Skeletal muscle tissue (tissue), 4 donors: ENCODE data around the gene KNL1. TPM values are rescaled to one million over a fixed set of nuclear protein-coding genes. Genes with fewer than 3 reads are reported as not detected.
A peak's percentile ranks its signal among the peaks of the same experiment; 100 is the strongest.
"Not testable (repeated sequence)": the region's sequence is repeated elsewhere in the genome, so short reads cannot be mapped to it uniquely, and the experiment has no call there.

Experiments
- H3K27ac ChIP-seq: one replicate; pipeline ENCODE4 v1.7.0; 2013; ENCODE audit warnings: mild to moderate bottlenecking, low read depth, low read length, inconsistent platforms
- H3K27me3 ChIP-seq, 3 donors: one replicate each; pipeline ENCODE4 v1.7.0; 2013; ENCODE audit warnings: low read length in 3 of 3; ENCODE audit not compliant: control insufficient read depth in 3 of 3, insufficient read depth in 3 of 3
- H3K36me3 ChIP-seq, 3 donors: one replicate each; pipeline ENCODE4 v1.7.0; 2013; ENCODE audit warnings: low read length in 3 of 3; ENCODE audit not compliant: control insufficient read depth in 3 of 3, insufficient read depth in 3 of 3
- H3K4me1 ChIP-seq, 3 donors: one replicate each; pipeline ENCODE4 v1.7.0; 2013; ENCODE audit warnings: low read length in 3 of 3, mild to moderate bottlenecking in 3 of 3; ENCODE audit not compliant: control insufficient read depth in 3 of 3, insufficient read depth in 3 of 3
- H3K4me3 ChIP-seq, 3 donors: one replicate each; pipeline ENCODE4 v1.7.0; 2013; ENCODE audit warnings: low read length in 3 of 3
- H3K9ac ChIP-seq, 3 donors: one replicate each; pipeline ENCODE4 v1.7.0; 2013; ENCODE audit warnings: low read length in 3 of 3, mild to moderate bottlenecking in 3 of 3, moderate library complexity in 2 of 3, low read depth in 1 of 3
- H3K9me3 ChIP-seq, 3 donors: one replicate each; pipeline ENCODE4 v1.7.0; 2013; ENCODE audit warnings: low read length in 3 of 3; ENCODE audit not compliant: control insufficient read depth in 3 of 3
- total RNA-seq: library from RNA; depleted of rRNA; stranded (reverse); fragments of >200 nt; gene quantifications from one replicate; pipeline ENCODE4 v1.2.3, GENCODE V29; 2014
- donor health status: Osteomylitis.

Gene KNL1
- total RNA-seq, 1 donor from 2014 or later = 6.3 TPM

DNA sequence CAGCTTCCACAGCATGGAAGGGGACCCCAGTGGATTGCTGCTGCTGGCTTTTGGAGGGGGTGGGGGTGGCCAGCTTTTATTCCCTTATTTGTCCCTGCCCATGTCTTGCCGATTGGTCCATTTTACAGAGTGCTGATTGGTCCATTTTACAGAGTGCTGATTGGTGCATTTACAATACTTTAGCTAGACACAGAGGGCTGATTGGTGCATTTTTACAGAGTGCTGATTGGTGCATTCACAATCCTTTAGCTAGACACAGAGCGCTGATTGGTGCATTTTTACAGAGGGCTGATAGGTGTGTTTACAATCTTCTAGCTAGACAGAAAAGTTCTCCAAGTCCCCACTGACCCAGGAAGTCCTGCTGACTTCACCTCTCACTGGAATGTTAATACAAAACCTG is 12.3 kb upstream of the KNL1 start:
- H3K4me1 ChIP-seq, H3K9me3 ChIP-seq, H3K4me3 ChIP-seq, H3K36me3 ChIP-seq, H3K27ac ChIP-seq, H3K9ac ChIP-seq, H3K27me3 ChIP-seq: not testable (repeated sequence)

DNA sequence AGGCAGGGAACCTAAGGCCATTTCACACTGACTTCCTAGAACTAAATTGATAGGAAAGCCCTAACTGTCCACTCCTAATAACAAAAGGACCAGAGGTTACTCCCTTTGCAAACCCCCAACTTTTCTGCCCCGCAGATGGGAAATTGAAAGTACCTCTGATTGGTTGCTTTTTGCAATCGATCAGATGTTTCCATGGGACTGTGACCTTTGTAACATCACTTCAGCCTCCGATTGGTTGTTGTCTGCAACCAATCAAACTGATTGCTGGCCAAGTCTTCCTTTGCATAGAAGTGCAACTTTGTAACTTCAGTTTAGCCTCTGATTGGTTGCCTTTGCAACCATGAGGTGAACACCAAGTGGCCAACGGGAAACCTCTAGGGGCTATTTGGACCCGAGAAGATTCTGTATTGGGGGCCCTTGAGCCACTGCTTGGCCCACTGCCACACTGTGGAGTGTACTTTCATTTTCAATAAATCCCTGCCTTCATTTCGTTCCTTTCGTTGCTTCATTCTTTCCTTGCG is 11.3 kb upstream of the KNL1 start:
- Histone ChIP-seq H3K9me3 (no peaks in the 10 kb centered on the region), H3K4me1 (no peaks in the 10 kb centered on the region), H3K36me3 (no peaks in the 10 kb centered on the region), H3K27ac (no peak overlapping the region), H3K27me3 (peaks cover 0 to 3% (median 0%) of the 10 kb centered on the region in 3 donors), H3K4me3 (peak overlapping the region; percentile 54 to 70 (median 65)), H3K9ac (no peak overlapping the region)

DNA sequence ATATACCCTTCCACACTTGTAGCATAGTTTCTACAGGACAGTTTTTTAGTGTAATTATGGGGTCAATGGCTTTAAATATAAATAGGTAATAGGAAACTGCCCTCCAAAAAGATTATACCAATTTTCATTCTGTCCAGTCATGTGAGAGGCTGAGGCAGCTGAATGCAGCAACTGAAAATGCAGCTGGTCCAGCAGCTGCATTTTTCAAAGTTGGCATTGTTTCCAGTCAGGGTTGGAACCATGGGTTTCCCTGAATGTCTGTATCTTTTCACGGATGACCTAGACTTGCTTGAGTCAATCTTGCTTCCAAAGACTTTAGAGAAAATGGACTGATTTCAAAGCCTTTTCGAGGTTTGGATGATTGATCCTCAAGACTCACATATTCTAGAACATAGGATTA is 9.9 kb upstream of the KNL1 start:
- no peak overlapping the region for H3K27ac ChIP-seq
- H3K9me3 ChIP-seq = no peaks in the 10 kb centered on the region
- H3K27me3 ChIP-seq = peaks cover 0 to 3% (median 0%) of the 10 kb centered on the region in 3 donors
- H3K4me3 ChIP-seq = no peak overlapping the region
- no peaks in the 10 kb centered on the region for H3K4me1 ChIP-seq
- H3K9ac ChIP-seq = no peak overlapping the region
- H3K36me3 ChIP-seq = no peaks in the 10 kb centered on the region

DNA sequence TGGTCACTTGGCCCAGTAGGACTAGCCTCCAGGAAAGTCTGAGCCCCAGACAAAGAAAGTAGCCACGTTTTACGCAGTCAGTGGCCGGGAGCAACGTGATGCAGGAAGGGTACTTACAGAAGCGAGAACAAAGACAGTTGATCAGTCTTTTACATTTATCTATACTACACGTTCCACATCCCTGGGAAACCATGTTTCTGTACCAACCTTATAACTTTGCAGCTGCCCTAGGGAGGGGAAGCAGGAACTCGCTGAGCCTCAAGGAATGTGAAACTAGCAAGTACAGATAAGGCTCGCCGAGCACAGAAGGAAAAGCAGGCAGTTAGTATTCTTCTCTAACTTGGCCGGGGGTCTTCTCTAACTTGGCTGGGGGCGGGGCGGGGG is 3.4 kb upstream of the KNL1 start:
- Histone ChIP-seq H3K27ac (no peak overlapping the region), H3K27me3 (no peaks in the 10 kb centered on the region), H3K4me1 (peaks cover 7 to 8% (median 8%) of the 10 kb centered on the region in 3 donors), H3K4me3 (no peak overlapping the region), H3K9me3 (no peaks in the 10 kb centered on the region), H3K9ac (no peak overlapping the region), H3K36me3 (no peaks in the 10 kb centered on the region)

GRCh38 chr15:40591389-40591788 is 2.7 kb upstream of the KNL1 start:
- Histone ChIP-seq H3K27ac (no peak overlapping the region), H3K4me3 (no peak overlapping the region), H3K36me3 (no peaks in the 10 kb centered on the region), H3K4me1 (peaks cover 7 to 8% (median 8%) of the 10 kb centered on the region in 3 donors), H3K9ac (no peak overlapping the region), H3K9me3 (no peaks in the 10 kb centered on the region), H3K27me3 (no peaks in the 10 kb centered on the region)

DNA sequence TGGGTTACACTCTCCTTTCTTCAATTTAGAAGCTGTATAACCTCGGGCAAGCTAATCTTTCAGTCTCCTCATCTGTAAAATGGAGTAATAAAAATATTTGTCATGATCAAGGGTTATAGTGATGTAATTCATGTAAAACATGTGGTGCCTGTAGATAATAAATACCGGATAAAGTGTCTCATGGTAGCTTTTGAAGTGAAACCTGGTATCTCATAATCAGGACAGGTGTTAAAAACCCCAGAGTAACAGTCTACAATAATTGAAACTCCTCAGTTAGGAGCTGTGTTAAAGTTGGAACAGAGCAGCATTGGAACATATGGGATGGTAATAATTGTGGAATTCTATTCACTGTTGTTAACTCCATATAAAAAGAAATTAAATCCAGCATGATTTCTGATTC is 884 bp upstream of the KNL1 start:
- Histone ChIP-seq H3K4me3 (peak overlapping the region in 1 of 3 donors; percentile 92), H3K4me1 (peaks cover 7 to 8% (median 8%) of the 10 kb centered on the region in 3 donors), H3K9me3 (no peaks in the 10 kb centered on the region), H3K9ac (no peak overlapping the region), H3K27me3 (no peaks in the 10 kb centered on the region), H3K36me3 (no peaks in the 10 kb centered on the region), H3K27ac (no peak overlapping the region)

- Histone ChIP-seq H3K27ac (peak overlapping the region; percentile 91), H3K9ac (peak overlapping the region; percentile 46 to 90 (median 89)), H3K4me3 (peak overlapping the region; percentile 90 to 92 (median 91)), H3K27me3 (no peaks in the 10 kb centered on the region), H3K9me3 (no peaks in the 10 kb centered on the region), H3K4me1 (peaks cover 7 to 8% (median 8%) of the 10 kb centered on the region in 3 donors), H3K36me3 (no peaks in the 10 kb centered on the region)
These were observed 384 bp downstream of the KNL1 start for GRCh38 chr15:40594429-40594836.

DNA sequence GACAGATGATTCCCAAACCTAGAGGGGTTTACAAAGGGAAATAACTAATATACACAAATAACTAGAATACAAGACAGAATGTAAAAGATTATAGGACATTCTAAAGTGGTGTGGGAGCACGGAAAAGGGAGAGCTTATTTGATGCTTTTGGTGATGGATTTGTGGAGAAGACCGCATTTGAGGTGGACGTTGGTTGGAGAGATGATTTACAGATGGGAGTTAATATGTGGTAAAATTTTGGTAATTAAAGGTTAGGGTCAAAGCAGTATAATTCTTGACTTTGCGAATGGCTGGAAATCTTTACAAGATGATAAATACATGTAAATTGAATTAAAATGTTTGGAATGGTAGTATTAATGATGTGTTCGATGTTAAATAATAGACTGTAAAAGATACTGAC is 1.2 kb downstream of the KNL1 start:
- H3K9me3 ChIP-seq = no peaks in the 10 kb centered on the region
- H3K36me3 ChIP-seq = no peaks in the 10 kb centered on the region
- peaks cover 7 to 8% (median 8%) of the 10 kb centered on the region in 3 donors for H3K4me1 ChIP-seq
- H3K4me3 ChIP-seq = no peak overlapping the region
- H3K27me3 ChIP-seq = no peaks in the 10 kb centered on the region
- H3K9ac ChIP-seq = no peak overlapping the region
- no peak overlapping the region for H3K27ac ChIP-seq

DNA sequence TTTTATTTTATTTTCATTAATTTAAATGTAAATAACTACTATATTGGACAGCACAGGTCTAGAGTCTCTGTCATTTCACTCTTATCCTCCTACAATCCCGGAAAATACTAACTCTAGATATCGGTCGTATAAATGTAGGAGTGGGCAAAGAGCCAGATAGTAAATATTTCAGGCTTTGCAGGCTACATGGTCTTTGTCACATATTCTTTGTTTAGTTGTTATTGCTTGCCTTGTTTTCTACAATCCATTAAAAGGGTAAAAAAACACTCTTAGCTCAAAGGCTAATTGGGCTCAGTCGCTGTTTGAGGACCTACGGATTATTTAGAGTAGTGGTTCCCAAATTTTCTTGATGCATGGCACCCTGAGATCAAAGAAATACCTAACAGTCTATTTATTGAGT is 1.7 kb downstream of the KNL1 start:
- Histone ChIP-seq H3K27ac (no peak overlapping the region), H3K36me3 (no peaks in the 10 kb centered on the region), H3K9ac (no peak overlapping the region), H3K27me3 (no peaks in the 10 kb centered on the region), H3K4me3 (no peak overlapping the region), H3K9me3 (no peaks in the 10 kb centered on the region), H3K4me1 (peaks cover 7 to 8% (median 8%) of the 10 kb centered on the region in 3 donors)

- H3K9me3 ChIP-seq = no peaks in the 10 kb centered on the region
- H3K27ac ChIP-seq = no peak overlapping the region
- no peaks in the 10 kb centered on the region for H3K27me3 ChIP-seq
- no peak overlapping the region for H3K9ac ChIP-seq
- H3K4me1 ChIP-seq = peaks cover 7 to 8% (median 8%) of the 10 kb centered on the region in 3 donors
- H3K4me3 ChIP-seq = no peak overlapping the region
- H3K36me3 ChIP-seq = no peaks in the 10 kb centered on the region
These were observed 3.0 kb downstream of the KNL1 start for GRCh38 chr15:40597024-40597423.
